Caco-2 (cell line): ENCODE measurements around the gene ST6GAL1. TPM values are rescaled to one million over a fixed set of nuclear protein-coding genes. Genes with fewer than 3 reads are reported as not detected.
A peak's percentile ranks its signal among the peaks of the same experiment; 100 is the strongest.

ENCODE experiments used
- BruUV-seq: library from RNA; stranded (reverse); fragments of 400-500 nt; replicated peaks from 2 replicates; lab custom pipeline; 2021; lab: Mats Ljungman, UMichigan
- CTCF ChIA-PET: fragments of 300-600 bp; sonication (Branson Sonifier 250); formaldehyde crosslinking; loops from one replicate; lab custom pipeline; 2022; ENCODE audit warnings: antibody characterized with exemption; lab: Charles Lee
- POLR2A ChIA-PET: fragments of 300-600 bp; sonication (Branson Sonifier 250); formaldehyde crosslinking; loops from one replicate; lab custom pipeline; 2022; ENCODE audit warnings: antibody characterized with exemption; lab: Charles Lee
- DNase-seq, 2 experiments: peaks; one replicate each; pipeline versions ENCODE4 v3.0.0 to v3.0.0-alpha.2; 2020 to 2022
- H3K27me3 ChIP-seq: replicated peaks from 2 replicates; pipeline ENCODE4 v1.6.0; 2011; ENCODE audit warnings: low read length; ENCODE audit not compliant: control insufficient read depth, insufficient read depth
- H3K36me3 ChIP-seq: 2 replicates; pipeline ENCODE4 v1.5.1; 2011; ENCODE audit warnings: low read length; ENCODE audit not compliant: control insufficient read depth, insufficient read depth
- H3K4me1 ChIP-seq: fragments of 250-450 bp; sonication (Bioruptor Pico); 2 replicates; pipeline ENCODE4 v1.5.1; 2020; ENCODE audit warnings: mild to moderate bottlenecking
- H3K4me3 ChIP-seq: 2 replicates; pipeline ENCODE4 v1.5.1; 2011; ENCODE audit warnings: low read depth, mild to moderate bottlenecking, control low read depth, low read length
- H3K9me3 ChIP-seq: fragments of 250-450 bp; sonication (Bioruptor Pico); 2 replicates; pipeline ENCODE4 v1.5.1; 2020; ENCODE audit warnings: mild to moderate bottlenecking, moderate library complexity
- H3K27ac Mint-ChIP-seq: one replicate; pipeline ENCODE4 v1.8.0; 2022; ENCODE audit warnings: mixed read lengths; ENCODE audit not compliant: unreplicated experiment
- H3K27me3 Mint-ChIP-seq: one replicate; pipeline ENCODE4 v1.8.0; 2022; ENCODE audit warnings: mixed read lengths; ENCODE audit not compliant: insufficient read depth, unreplicated experiment
- H3K36me3 Mint-ChIP-seq: one replicate; pipeline ENCODE4 v1.8.0; 2022; ENCODE audit warnings: mild to moderate bottlenecking, mixed read lengths; ENCODE audit not compliant: insufficient read depth, unreplicated experiment
- H3K4me1 Mint-ChIP-seq: one replicate; pipeline ENCODE4 v1.8.0; 2022; ENCODE audit warnings: low read depth, mixed read lengths; ENCODE audit not compliant: unreplicated experiment
- H3K4me3 Mint-ChIP-seq: one replicate; pipeline ENCODE4 v1.8.0; 2022; ENCODE audit warnings: mild to moderate bottlenecking, moderate library complexity, mixed read lengths; ENCODE audit not compliant: unreplicated experiment
- H3K9me3 Mint-ChIP-seq: one replicate; pipeline ENCODE4 v1.8.0; 2022; ENCODE audit warnings: mixed read lengths; ENCODE audit not compliant: unreplicated experiment
- intact Hi-C: fragments of 100-400 bp; cut with micrococcal nuclease; formaldehyde crosslinking; loops from one replicate; pipeline ENCODE4 v1.10.0; 2022; ENCODE audit not compliant: unreplicated experiment
- total RNA-seq: library from RNA; stranded (reverse); gene quantifications from 2 replicates; pipeline ENCODE4 v1.2.3, GENCODE V29; 2022
- TF ChIP-seq, protein P1 (sequence below), 2 experiments: fragments of 200-600 bp in 1 of 2; IDR thresholded peaks; 1 replicate in 1 of 2; 2 replicates in 1 of 2; pipeline versions ENCODE4 v1.5.1 to v1.8.0; 2011 to 2022; ENCODE audit warnings: antibody characterized with exemption in 1 of 2, control low read depth in 1 of 2, inconsistent platforms in 1 of 2, low read depth in 1 of 2, low read length in 1 of 2, mild to moderate bottlenecking in 1 of 2, moderate library complexity in 1 of 2; ENCODE audit not compliant: insufficient read depth in 1 of 2, severe bottlenecking in 1 of 2, unreplicated experiment in 1 of 2

Gene ST6GAL1
- total RNA-seq, 1 experiment from 2014 or later: 34.6 TPM

DNA sequence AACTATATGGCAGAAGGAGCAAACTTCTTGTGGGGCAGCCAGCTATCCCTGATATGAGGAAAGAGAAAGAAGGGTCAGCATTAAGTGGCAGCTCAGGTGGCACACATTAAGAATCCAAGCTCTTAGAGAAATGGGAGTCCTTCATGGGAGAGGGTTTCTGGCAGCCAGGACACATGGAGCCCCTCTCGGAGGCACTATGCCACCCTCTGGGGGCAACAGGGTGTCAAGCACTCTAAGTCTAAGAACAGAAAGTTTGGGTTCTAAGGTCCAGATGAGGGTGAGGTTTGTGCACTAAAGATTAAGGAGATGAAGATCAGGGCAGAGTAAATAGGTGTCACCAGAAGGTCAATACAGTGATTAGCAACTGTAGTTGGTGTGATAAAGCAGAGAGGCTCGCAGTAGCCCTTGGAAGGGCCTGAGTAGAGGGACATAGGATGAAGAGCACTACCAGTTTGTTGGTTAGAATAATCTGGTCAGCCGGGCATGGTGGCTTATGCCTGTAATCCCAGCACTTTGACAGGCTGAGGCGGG, 89.3 kb downstream of the ST6GAL1 start:
- ChIA-PET CTCF (interaction anchor here (0.7 kb wide), 1 partner anchor 170 kb away, joined by 4 read pairs; no protein-coding TSS in a partner anchor), POLR2A (no interaction called here)
- no TSS peak for BruUV-seq
- Histone ChIP-seq H3K9me3 (no peaks in the 10 kb centered on the region), H3K4me3 (no peak overlapping the region), H3K27me3 (no peaks in the 10 kb centered on the region), H3K36me3 (no peaks in the 10 kb centered on the region; the same call in 1 of the 2 replicates), H3K4me1 (peaks cover 23% of the 10 kb centered on the region)
- no peak overlapping the region for H3K27ac Mint-ChIP-seq
- H3K27me3 Mint-ChIP-seq: no peaks in the 10 kb centered on the region
- intact Hi-C loops: loop anchor here (1.0 to 2.0 kb wide), 2 partner anchors 21 to 170 kb away; no protein-coding TSS in a partner anchor
- H3K9me3 Mint-ChIP-seq: no peaks in the 10 kb centered on the region
- no peak overlapping the region for H3K4me3 Mint-ChIP-seq
- no peaks in the 10 kb centered on the region for H3K36me3 Mint-ChIP-seq
- TF ChIP-seq, protein P1, sequence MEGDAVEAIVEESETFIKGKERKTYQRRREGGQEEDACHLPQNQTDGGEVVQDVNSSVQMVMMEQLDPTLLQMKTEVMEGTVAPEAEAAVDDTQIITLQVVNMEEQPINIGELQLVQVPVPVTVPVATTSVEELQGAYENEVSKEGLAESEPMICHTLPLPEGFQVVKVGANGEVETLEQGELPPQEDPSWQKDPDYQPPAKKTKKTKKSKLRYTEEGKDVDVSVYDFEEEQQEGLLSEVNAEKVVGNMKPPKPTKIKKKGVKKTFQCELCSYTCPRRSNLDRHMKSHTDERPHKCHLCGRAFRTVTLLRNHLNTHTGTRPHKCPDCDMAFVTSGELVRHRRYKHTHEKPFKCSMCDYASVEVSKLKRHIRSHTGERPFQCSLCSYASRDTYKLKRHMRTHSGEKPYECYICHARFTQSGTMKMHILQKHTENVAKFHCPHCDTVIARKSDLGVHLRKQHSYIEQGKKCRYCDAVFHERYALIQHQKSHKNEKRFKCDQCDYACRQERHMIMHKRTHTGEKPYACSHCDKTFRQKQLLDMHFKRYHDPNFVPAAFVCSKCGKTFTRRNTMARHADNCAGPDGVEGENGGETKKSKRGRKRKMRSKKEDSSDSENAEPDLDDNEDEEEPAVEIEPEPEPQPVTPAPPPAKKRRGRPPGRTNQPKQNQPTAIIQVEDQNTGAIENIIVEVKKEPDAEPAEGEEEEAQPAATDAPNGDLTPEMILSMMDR (IDR thresholded peaks at IDR 0.05; ENCODE audit: insufficient read depth in 1 of 2, low read depth in 1 of 2, low read length in 1 of 2, severe bottlenecking in 1 of 2, unreplicated experiment in 1 of 2): peak in 1 of 2 experiments; percentile 18
- no peak for DNase-seq
- peaks cover 7% of the 10 kb centered on the region for H3K4me1 Mint-ChIP-seq

DNA sequence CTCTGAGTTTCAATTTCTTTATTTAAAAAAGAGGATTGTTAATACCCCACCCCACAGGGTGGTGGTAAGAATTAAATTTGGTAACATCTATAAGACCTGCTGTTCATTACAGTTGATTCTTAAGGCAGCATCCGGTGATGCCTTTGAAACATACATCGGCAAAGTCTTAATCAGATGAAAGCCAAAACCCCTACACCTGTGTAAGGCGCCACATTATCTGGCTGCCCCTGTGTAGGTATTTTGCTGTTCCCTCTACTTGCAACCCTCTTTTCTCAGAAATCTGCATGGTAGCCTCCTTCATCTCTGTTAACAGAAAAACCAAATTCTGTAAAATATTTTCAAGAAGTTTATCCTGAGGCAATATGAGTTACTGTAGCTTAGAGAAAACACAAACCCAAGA, 90.0 kb downstream of the ST6GAL1 start:
- H3K27me3 Mint-ChIP-seq: no peaks in the 10 kb centered on the region
- intact Hi-C loops: no loop called here
- TF ChIP-seq, protein P1 (IDR thresholded peaks at IDR 0.05; ENCODE audit: insufficient read depth in 1 of 2, low read depth in 1 of 2, low read length in 1 of 2, severe bottlenecking in 1 of 2, unreplicated experiment in 1 of 2): no peak
- Histone ChIP-seq H3K36me3 (no peaks in the 10 kb centered on the region; the same call in 1 of the 2 replicates), H3K9me3 (no peaks in the 10 kb centered on the region), H3K4me3 (no peak overlapping the region), H3K27me3 (no peaks in the 10 kb centered on the region), H3K4me1 (peaks cover 23% of the 10 kb centered on the region)
- CTCF ChIA-PET: no interaction called here
- no TSS peak for BruUV-seq
- POLR2A ChIA-PET: no interaction called here
- H3K4me3 Mint-ChIP-seq: no peak overlapping the region
- H3K36me3 Mint-ChIP-seq: no peaks in the 10 kb centered on the region
- H3K4me1 Mint-ChIP-seq: peaks cover 7% of the 10 kb centered on the region
- no peak overlapping the region for H3K27ac Mint-ChIP-seq
- no peak for DNase-seq
- no peaks in the 10 kb centered on the region for H3K9me3 Mint-ChIP-seq

DNA sequence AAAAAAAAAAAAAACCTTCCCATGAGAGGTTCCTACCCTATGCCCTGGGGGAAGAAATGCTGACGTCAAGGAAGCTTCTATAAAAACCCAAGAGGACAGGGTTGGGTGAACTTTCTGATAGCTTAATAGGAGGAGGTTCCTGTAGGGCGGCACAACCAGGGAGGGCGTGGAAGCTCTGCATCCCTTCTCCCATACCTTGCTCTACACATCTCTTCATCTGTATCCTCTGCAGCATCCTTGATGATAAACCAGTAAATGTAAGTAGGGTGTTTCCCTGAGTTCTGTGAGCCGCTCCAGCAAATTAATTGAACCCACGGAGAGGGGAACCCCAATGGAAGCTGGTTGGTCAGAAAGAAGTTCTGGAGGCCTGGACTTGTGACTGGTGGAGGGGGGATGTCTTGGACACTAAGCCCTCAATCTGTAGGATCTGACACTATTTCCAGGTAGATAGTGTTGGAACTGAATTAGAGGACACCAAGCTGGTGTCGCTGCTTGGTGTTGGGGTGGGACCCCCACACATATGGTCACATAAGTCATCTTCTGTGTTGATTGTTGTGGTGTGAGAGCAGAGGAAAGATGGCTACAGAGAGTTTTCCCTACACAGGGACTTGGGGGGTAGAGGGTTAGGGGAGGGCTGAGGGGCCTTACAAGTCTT, 91.5 kb downstream of the ST6GAL1 start:
- Mint-ChIP-seq H3K27me3 (no peaks in the 10 kb centered on the region), H3K4me1 (peaks cover 7% of the 10 kb centered on the region), H3K36me3 (no peaks in the 10 kb centered on the region), H3K9me3 (no peaks in the 10 kb centered on the region), H3K4me3 (no peak overlapping the region), H3K27ac (no peak overlapping the region)
- Histone ChIP-seq H3K36me3 (no peaks in the 10 kb centered on the region; the same call in 1 of the 2 replicates), H3K27me3 (no peaks in the 10 kb centered on the region), H3K4me3 (no peak overlapping the region), H3K9me3 (no peaks in the 10 kb centered on the region), H3K4me1 (peaks cover 23% of the 10 kb centered on the region)
- POLR2A ChIA-PET: no interaction called here
- no TSS peak for BruUV-seq
- TF ChIP-seq, protein P1 (IDR thresholded peaks at IDR 0.05; ENCODE audit: insufficient read depth in 1 of 2, low read depth in 1 of 2, low read length in 1 of 2, severe bottlenecking in 1 of 2, unreplicated experiment in 1 of 2): no peak
- intact Hi-C loops: no loop called here
- CTCF ChIA-PET: interaction anchor here (0.7 kb wide), 1 partner anchor 787 kb away, joined by 3 read pairs; no protein-coding TSS in a partner anchor
- no peak for DNase-seq
